ENCODE data around the gene SCLY. TPM values are rescaled to one million over a fixed set of nuclear protein-coding genes. Genes with fewer than 3 reads are reported as not detected.

The SCLY gene
- polyA plus RNA-seq, 3 donors, result 9.5 to 10.6 (median 10.3) TPM

DNA sequence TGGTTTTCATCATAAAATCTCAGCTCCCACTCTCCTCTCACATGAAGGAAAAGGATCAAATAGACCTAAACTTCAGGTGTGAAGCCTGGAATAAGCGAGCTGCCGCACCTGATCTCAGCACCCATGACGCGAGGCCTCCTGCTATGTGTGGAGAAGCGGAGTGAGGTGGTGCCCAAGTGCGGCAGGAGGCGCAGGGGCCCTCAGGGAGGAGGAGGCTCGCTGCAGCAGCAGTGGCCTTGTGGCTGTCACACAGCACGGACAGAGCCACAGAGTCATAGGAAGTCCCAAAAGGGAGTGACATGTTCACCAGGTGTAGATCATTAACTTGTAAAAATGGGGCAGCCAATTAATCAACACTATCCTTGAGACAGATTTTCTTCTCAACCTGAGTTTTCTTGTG, 9.1 kb downstream of the SCLY start:
- Mint-ChIP-seq H3K27me3 (ENCODE audit: low read depth in 3 of 3) (no peaks in the 10 kb centered on the region), H3K27ac (no peak overlapping the region), H3K4me3 (no peak overlapping the region), H3K36me3 (peaks cover 66 to 87% of the 10 kb centered on the region in 2 donors), H3K4me1 (no peaks in the 10 kb centered on the region), H3K9me3 (peaks cover 0 to 13% (median 8%) of the 10 kb centered on the region in 7 donors)
- Histone ChIP-seq H3K9ac (ENCODE audit: insufficient read depth, low read length, poor library complexity, severe bottlenecking) (no peak overlapping the region), H2AFZ (ENCODE audit: insufficient read depth, low read depth, low read length, poor library complexity, severe bottlenecking) (no peak overlapping the region), H4K20me1 (ENCODE audit: insufficient read depth, low read length) (no peaks in the 10 kb centered on the region), H3K27me3 (ENCODE audit: control insufficient read depth in 2 of 2, insufficient read depth in 2 of 2, low read length in 2 of 2) (no peaks in the 10 kb centered on the region), H3K27ac (ENCODE audit: low read depth in 1 of 2, low read length in 2 of 2) (no peak overlapping the region), H3K4me2 (replicated peaks; ENCODE audit: extremely low read depth, low read length, poor library complexity, severe bottlenecking) (no peak overlapping the region), H3K4me1 (ENCODE audit: control insufficient read depth in 1 of 2, insufficient read depth in 2 of 2, low read length in 2 of 2) (no peaks in the 10 kb centered on the region), H3K9me3 (replicated peaks in 1 of 2; ENCODE audit: control insufficient read depth in 1 of 2, insufficient read depth in 1 of 2, low read length in 2 of 2) (no peaks in the 10 kb centered on the region), H3K4me3 (replicated peaks in 1 of 3; ENCODE audit: low read depth in 2 of 3, low read length in 3 of 3) (no peak overlapping the region), H3K79me2 (ENCODE audit: insufficient read depth, low read length) (no peaks in the 10 kb centered on the region), H3K36me3 (replicated peaks in 1 of 2; ENCODE audit: control insufficient read depth in 1 of 2, insufficient read depth in 2 of 2, low read length in 2 of 2) (peaks cover 41 to 86% of the 10 kb centered on the region in 2 donors)
- DNase-seq, result no peak
- TF ChIP-seq, protein P1, sequence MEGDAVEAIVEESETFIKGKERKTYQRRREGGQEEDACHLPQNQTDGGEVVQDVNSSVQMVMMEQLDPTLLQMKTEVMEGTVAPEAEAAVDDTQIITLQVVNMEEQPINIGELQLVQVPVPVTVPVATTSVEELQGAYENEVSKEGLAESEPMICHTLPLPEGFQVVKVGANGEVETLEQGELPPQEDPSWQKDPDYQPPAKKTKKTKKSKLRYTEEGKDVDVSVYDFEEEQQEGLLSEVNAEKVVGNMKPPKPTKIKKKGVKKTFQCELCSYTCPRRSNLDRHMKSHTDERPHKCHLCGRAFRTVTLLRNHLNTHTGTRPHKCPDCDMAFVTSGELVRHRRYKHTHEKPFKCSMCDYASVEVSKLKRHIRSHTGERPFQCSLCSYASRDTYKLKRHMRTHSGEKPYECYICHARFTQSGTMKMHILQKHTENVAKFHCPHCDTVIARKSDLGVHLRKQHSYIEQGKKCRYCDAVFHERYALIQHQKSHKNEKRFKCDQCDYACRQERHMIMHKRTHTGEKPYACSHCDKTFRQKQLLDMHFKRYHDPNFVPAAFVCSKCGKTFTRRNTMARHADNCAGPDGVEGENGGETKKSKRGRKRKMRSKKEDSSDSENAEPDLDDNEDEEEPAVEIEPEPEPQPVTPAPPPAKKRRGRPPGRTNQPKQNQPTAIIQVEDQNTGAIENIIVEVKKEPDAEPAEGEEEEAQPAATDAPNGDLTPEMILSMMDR (IDR thresholded peaks at IDR 0.05), result no peak
- WGBS (ENCODE audit: insufficient coverage), result 100% methylated on average over 7 of the region's 9 CpGs
- intact Hi-C loops (cut with micrococcal nuclease), result no loop called here

DNA sequence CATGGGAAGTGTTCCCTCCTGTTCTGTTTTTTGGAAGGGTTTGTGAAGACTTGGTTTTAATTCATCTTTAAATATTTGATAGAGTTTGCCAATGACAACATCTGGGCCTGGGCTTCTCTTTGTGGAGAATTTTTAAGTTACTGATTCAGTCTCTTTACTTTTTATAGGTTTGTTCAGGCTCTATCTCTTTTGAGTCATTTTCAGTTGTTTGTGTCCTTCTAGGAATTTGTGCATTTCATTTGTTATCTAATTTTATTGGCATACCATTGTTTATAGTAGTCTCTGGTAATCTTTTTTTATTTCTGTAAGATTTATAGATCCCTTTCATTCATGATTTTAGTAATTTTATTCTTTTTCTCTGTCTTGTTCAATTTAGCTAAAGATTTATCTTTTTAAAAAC, 14.6 kb downstream of the SCLY start:
- intact Hi-C loops (cut with micrococcal nuclease), result no loop called here
- peaks cover 49 to 78% of the 10 kb centered on the region in 2 donors for H3K36me3 Mint-ChIP-seq
- no peak overlapping the region for H2AFZ ChIP-seq (ENCODE audit: insufficient read depth, low read depth, low read length, poor library complexity, severe bottlenecking)
- no peak overlapping the region for H3K4me3 Mint-ChIP-seq
- peaks cover 0 to 2% (median 0%) of the 10 kb centered on the region in 3 donors for H3K27me3 Mint-ChIP-seq (ENCODE audit: low read depth in 3 of 3)
- no peak overlapping the region for H3K4me2 ChIP-seq (replicated peaks; ENCODE audit: extremely low read depth, low read length, poor library complexity, severe bottlenecking)
- peak overlapping the region in 1 of 7 donors; percentile 32 for H3K27ac Mint-ChIP-seq
- H3K27me3 ChIP-seq (ENCODE audit: control insufficient read depth in 2 of 2, insufficient read depth in 2 of 2, low read length in 2 of 2), result no peaks in the 10 kb centered on the region
- no peak overlapping the region for H3K27ac ChIP-seq (ENCODE audit: low read depth in 1 of 2, low read length in 2 of 2)
- no peak overlapping the region for H3K4me3 ChIP-seq (replicated peaks in 1 of 3; ENCODE audit: low read depth in 2 of 3, low read length in 3 of 3)
- H3K36me3 ChIP-seq (replicated peaks in 1 of 2; ENCODE audit: control insufficient read depth in 1 of 2, insufficient read depth in 2 of 2, low read length in 2 of 2), result peaks cover 19 to 54% of the 10 kb centered on the region in 2 donors
- H3K9ac ChIP-seq (ENCODE audit: insufficient read depth, low read length, poor library complexity, severe bottlenecking), result no peak overlapping the region
- H3K4me1 Mint-ChIP-seq, result no peaks in the 10 kb centered on the region
- no peaks in the 10 kb centered on the region for H4K20me1 ChIP-seq (ENCODE audit: insufficient read depth, low read length)
- H3K79me2 ChIP-seq (ENCODE audit: insufficient read depth, low read length), result no peaks in the 10 kb centered on the region
- peaks cover 3 to 12% (median 6%) of the 10 kb centered on the region in 7 donors for H3K9me3 Mint-ChIP-seq
- no peaks in the 10 kb centered on the region for H3K9me3 ChIP-seq (replicated peaks in 1 of 2; ENCODE audit: control insufficient read depth in 1 of 2, insufficient read depth in 1 of 2, low read length in 2 of 2)
- no peaks in the 10 kb centered on the region for H3K4me1 ChIP-seq (ENCODE audit: control insufficient read depth in 1 of 2, insufficient read depth in 2 of 2, low read length in 2 of 2)
- TF ChIP-seq, protein P1 (IDR thresholded peaks at IDR 0.05), result no peak
- DNase-seq, result no peak
